ENCODE results near the gene LIMD2. TPM values are rescaled to one million over a fixed set of nuclear protein-coding genes. Genes with fewer than 3 reads are reported as not detected.

Gene LIMD2
- total RNA-seq, 2 donors from 2014 or later, result 3.6 to 5.6 TPM

DNA sequence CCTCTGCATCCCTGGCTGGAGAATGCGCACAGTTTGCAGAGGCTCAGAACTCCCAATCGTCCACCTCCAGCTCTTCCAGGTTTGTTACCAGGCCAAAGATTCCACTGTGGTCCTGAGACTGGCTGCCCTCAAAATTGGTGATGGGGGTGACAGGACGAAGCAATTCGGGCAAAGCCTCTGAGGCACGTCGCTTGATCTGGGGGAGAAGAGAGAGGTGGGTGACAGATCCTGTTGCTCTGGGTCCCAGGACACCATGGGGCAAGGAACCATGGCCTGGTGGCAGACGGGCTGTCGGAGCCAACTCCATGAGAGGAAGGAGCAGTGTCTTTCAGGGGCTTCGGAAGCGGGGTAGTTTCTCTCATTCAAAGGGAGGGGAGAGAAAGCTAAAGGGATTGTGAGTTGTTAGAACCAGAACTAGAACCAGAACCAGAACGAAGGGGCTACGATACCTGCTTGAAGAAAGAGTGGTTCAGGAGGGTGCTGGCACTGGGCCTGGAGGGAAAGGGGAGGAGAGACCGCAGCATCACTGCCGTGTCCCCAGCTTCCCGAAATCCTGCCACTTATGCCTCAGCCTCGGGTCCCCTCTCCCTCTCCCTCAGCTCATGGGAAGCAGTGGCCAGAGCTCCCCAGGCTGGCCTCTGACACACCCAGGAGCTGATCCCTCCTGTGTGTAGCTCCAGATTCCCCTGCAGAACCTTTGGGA, 3.8 kb upstream of the LIMD2 start:
- TF ChIP-seq, protein P1, sequence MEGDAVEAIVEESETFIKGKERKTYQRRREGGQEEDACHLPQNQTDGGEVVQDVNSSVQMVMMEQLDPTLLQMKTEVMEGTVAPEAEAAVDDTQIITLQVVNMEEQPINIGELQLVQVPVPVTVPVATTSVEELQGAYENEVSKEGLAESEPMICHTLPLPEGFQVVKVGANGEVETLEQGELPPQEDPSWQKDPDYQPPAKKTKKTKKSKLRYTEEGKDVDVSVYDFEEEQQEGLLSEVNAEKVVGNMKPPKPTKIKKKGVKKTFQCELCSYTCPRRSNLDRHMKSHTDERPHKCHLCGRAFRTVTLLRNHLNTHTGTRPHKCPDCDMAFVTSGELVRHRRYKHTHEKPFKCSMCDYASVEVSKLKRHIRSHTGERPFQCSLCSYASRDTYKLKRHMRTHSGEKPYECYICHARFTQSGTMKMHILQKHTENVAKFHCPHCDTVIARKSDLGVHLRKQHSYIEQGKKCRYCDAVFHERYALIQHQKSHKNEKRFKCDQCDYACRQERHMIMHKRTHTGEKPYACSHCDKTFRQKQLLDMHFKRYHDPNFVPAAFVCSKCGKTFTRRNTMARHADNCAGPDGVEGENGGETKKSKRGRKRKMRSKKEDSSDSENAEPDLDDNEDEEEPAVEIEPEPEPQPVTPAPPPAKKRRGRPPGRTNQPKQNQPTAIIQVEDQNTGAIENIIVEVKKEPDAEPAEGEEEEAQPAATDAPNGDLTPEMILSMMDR (IDR thresholded peaks at IDR 0.05), result no peak
- intact Hi-C loops (cut with DNase I), result loop anchor here (10.0 kb wide), 1 partner anchor 279 kb away; no protein-coding TSS in a partner anchor
- Histone ChIP-seq H3K4me3 (no peak overlapping the region), H3K27me3 (peaks cover 6% of the 10 kb centered on the region), H3K9me3 (no peaks in the 10 kb centered on the region), H3K9ac (ENCODE audit: low read depth in 2 of 2, low read length in 2 of 2) (no peak overlapping the region), H3K36me3 (no peaks in the 10 kb centered on the region), H3K4me1 (no peaks in the 10 kb centered on the region), H3K27ac (no peak overlapping the region)
- DNase-seq, result no peak

DNA sequence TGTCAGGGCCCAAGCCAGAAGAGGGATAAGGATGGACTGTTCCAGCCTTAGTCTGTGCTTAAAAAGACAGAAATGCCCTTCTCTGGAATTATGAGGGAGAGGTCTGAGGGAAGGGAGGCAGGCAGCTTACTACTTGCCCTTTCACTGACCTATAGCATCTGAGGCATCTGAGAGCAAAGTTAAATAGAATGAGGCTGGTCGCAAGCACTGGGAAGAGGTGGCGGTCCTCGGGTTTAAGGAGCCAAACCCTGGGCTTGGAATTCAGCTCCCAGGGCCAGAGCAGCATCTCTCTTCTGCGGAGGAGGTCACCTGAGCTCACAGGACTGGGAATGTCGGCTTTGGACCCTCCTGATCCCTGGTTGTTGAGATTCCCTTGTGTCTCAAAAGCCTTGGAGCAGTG, 3.1 kb upstream of the LIMD2 start:
- DNase-seq, result no peak
- Histone ChIP-seq H3K9me3 (no peaks in the 10 kb centered on the region), H3K4me1 (no peaks in the 10 kb centered on the region), H3K9ac (ENCODE audit: low read depth in 2 of 2, low read length in 2 of 2) (no peak overlapping the region), H3K36me3 (no peaks in the 10 kb centered on the region), H3K27ac (no peak overlapping the region), H3K27me3 (peaks cover 7% of the 10 kb centered on the region), H3K4me3 (no peak overlapping the region)
- TF ChIP-seq, protein P1 (IDR thresholded peaks at IDR 0.05), result no peak
- intact Hi-C loops (cut with DNase I), result loop anchor here (10.0 kb wide), 1 partner anchor 278 kb away; no protein-coding TSS in a partner anchor

DNA sequence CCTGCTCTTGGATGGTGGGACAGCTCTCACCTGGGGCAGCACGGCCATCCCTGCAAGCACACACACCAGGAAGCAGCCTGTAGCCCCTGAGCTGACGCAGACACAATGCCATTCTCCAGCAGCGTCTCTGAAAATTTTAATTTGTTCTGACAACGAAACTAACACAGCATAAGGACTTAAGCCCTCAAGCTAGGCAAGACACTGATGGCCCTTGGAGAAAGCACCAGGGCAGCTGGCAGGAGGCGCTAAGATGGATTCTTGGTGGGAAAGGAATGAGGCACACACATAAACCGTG, 2.7 kb upstream of the LIMD2 start:
- H3K27me3 ChIP-seq, result peaks cover 7% of the 10 kb centered on the region
- TF ChIP-seq, protein P1 (IDR thresholded peaks at IDR 0.05), result no peak
- intact Hi-C loops (cut with DNase I), result loop anchor here (10.0 kb wide), 1 partner anchor 278 kb away; no protein-coding TSS in a partner anchor
- no peaks in the 10 kb centered on the region for H3K36me3 ChIP-seq
- H3K9ac ChIP-seq (ENCODE audit: low read depth in 2 of 2, low read length in 2 of 2), result no peak overlapping the region
- no peaks in the 10 kb centered on the region for H3K9me3 ChIP-seq
- H3K4me1 ChIP-seq, result no peaks in the 10 kb centered on the region
- peak overlapping the region; percentile 78 for H3K27ac ChIP-seq
- H3K4me3 ChIP-seq, result no peak overlapping the region
- no peak for DNase-seq

DNA sequence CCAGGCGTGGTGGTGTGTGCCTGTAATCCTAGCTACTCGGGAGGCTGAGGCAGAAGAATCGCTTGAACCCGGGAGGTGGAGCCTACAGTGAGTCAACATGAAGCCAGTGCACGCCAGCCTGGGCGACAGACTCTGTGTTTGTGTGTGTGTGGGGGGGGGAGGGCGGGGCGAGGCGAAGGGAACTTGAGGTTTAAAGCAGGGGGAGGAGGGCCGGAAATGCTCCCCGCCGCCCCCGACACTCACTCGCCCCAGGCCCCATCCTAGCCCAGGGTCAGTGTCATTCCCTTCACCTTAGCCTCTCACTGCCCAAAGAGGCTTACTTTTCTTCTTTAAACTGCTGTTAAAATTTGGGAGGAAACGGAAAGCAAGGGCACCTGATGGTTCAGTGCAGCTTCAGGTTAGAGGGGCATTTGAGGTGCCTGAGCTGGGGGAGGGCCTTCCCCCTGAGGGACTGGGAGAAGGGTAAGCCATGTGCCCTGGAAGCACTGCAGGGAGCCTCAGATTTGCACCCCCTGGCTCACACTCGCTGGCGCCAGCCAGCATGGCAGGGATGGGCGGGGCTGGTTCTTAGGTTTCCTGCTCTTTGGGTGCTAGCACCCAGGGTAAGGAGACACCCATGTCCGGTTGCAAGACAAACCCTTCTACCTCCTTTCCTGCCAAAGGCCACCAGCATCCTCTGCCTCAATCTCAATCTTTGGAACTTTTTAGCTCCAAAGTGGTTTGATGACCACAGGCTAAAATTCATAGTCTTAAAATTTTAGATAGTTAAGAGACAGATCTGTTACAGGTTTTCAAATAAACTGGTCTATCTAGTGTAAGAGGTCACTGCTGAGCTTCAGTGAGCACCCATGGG, 2.2 kb upstream of the LIMD2 start:
- H3K27ac ChIP-seq, result peak overlapping the region; percentile 78
- H3K27me3 ChIP-seq, result peaks cover 7% of the 10 kb centered on the region
- H3K4me3 ChIP-seq, result no peak overlapping the region
- DNase-seq, result peak; percentile 42
- no peaks in the 10 kb centered on the region for H3K9me3 ChIP-seq
- no peaks in the 10 kb centered on the region for H3K4me1 ChIP-seq
- TF ChIP-seq, protein P1 (IDR thresholded peaks at IDR 0.05), result no peak
- H3K9ac ChIP-seq (ENCODE audit: low read depth in 2 of 2, low read length in 2 of 2), result peak overlapping the region in 1 of 2 donors; percentile 50
- intact Hi-C loops (cut with DNase I), result loop anchor here (10.0 kb wide), 1 partner anchor 277 kb away; no protein-coding TSS in a partner anchor
- no peaks in the 10 kb centered on the region for H3K36me3 ChIP-seq

DNA sequence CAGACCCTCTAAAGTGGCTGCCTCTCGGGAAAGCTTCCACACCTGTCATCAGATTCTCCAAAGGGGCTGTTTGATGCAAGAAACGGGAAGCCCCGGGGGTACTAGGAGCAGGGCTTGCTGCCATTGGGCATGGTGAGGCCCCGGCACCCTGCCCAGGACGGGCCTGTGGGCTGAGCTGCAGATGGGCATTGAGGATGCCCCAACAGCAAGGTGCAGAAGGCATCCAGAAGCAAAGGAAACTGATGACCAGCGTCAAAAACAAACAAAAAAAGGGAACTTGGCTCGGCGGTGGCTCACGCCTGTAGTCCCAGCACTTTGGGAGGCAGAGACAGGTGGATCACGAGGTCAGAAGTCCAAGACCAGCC, 1.5 kb upstream of the LIMD2 start:
- intact Hi-C loops (cut with DNase I), result loop anchor here (10.0 kb wide), 1 partner anchor 277 kb away; no protein-coding TSS in a partner anchor
- no peaks in the 10 kb centered on the region for H3K4me1 ChIP-seq
- peaks cover 7% of the 10 kb centered on the region for H3K27me3 ChIP-seq

More for the DNA sequence above, 1.5 kb upstream of the LIMD2 start:
- peak overlapping the region; percentile 34 to 51 for H3K9ac ChIP-seq (ENCODE audit: low read depth in 2 of 2, low read length in 2 of 2)
- peak overlapping the region; percentile 46 for H3K4me3 ChIP-seq
- DNase-seq, result no peak
- TF ChIP-seq, protein P1 (IDR thresholded peaks at IDR 0.05), result no peak
- peak overlapping the region; percentile 78 for H3K27ac ChIP-seq
- no peaks in the 10 kb centered on the region for H3K9me3 ChIP-seq
- no peaks in the 10 kb centered on the region for H3K36me3 ChIP-seq

All from colonic mucosa (tissue), 4 donors.